Caco-2 (cell line): Measurements from ENCODE around the gene MMADHC. TPM values are rescaled to one million over a fixed set of nuclear protein-coding genes. Genes with fewer than 3 reads are reported as not detected.

ENCODE experiments used
- BruUV-seq: library from RNA; stranded (reverse); fragments of 400-500 nt; replicated peaks from 2 replicates; lab custom pipeline; 2021; lab: Mats Ljungman, UMichigan
- CTCF ChIA-PET: fragments of 300-600 bp; sonication (Branson Sonifier 250); formaldehyde crosslinking; loops from one replicate; lab custom pipeline; 2022; ENCODE audit warnings: antibody characterized with exemption; lab: Charles Lee
- POLR2A ChIA-PET: fragments of 300-600 bp; sonication (Branson Sonifier 250); formaldehyde crosslinking; loops from one replicate; lab custom pipeline; 2022; ENCODE audit warnings: antibody characterized with exemption; lab: Charles Lee
- DNase-seq, 2 experiments: peaks; one replicate each; pipeline versions ENCODE4 v3.0.0 to v3.0.0-alpha.2; 2020 to 2022
- H3K27me3 ChIP-seq: replicated peaks from 2 replicates; pipeline ENCODE4 v1.6.0; 2011; ENCODE audit warnings: low read length; ENCODE audit not compliant: control insufficient read depth, insufficient read depth
- H3K36me3 ChIP-seq: 2 replicates; pipeline ENCODE4 v1.5.1; 2011; ENCODE audit warnings: low read length; ENCODE audit not compliant: control insufficient read depth, insufficient read depth
- H3K4me1 ChIP-seq: fragments of 250-450 bp; sonication (Bioruptor Pico); 2 replicates; pipeline ENCODE4 v1.5.1; 2020; ENCODE audit warnings: mild to moderate bottlenecking
- H3K4me3 ChIP-seq: 2 replicates; pipeline ENCODE4 v1.5.1; 2011; ENCODE audit warnings: low read depth, mild to moderate bottlenecking, control low read depth, low read length
- H3K9me3 ChIP-seq: fragments of 250-450 bp; sonication (Bioruptor Pico); 2 replicates; pipeline ENCODE4 v1.5.1; 2020; ENCODE audit warnings: mild to moderate bottlenecking, moderate library complexity
- H3K27ac Mint-ChIP-seq: one replicate; pipeline ENCODE4 v1.8.0; 2022; ENCODE audit warnings: mixed read lengths; ENCODE audit not compliant: unreplicated experiment
- H3K27me3 Mint-ChIP-seq: one replicate; pipeline ENCODE4 v1.8.0; 2022; ENCODE audit warnings: mixed read lengths; ENCODE audit not compliant: insufficient read depth, unreplicated experiment
- H3K36me3 Mint-ChIP-seq: one replicate; pipeline ENCODE4 v1.8.0; 2022; ENCODE audit warnings: mild to moderate bottlenecking, mixed read lengths; ENCODE audit not compliant: insufficient read depth, unreplicated experiment
- H3K4me1 Mint-ChIP-seq: one replicate; pipeline ENCODE4 v1.8.0; 2022; ENCODE audit warnings: low read depth, mixed read lengths; ENCODE audit not compliant: unreplicated experiment
- H3K4me3 Mint-ChIP-seq: one replicate; pipeline ENCODE4 v1.8.0; 2022; ENCODE audit warnings: mild to moderate bottlenecking, moderate library complexity, mixed read lengths; ENCODE audit not compliant: unreplicated experiment
- H3K9me3 Mint-ChIP-seq: one replicate; pipeline ENCODE4 v1.8.0; 2022; ENCODE audit warnings: mixed read lengths; ENCODE audit not compliant: unreplicated experiment
- CTCF ChIP-seq, 2 experiments: fragments of 200-600 bp in 1 of 2; IDR thresholded peaks; 1 replicate in 1 of 2; 2 replicates in 1 of 2; pipeline versions ENCODE4 v1.5.1 to v1.8.0; 2011 to 2022; ENCODE audit warnings: antibody characterized with exemption in 1 of 2, control low read depth in 1 of 2, inconsistent platforms in 1 of 2, low read depth in 1 of 2, low read length in 1 of 2, mild to moderate bottlenecking in 1 of 2, moderate library complexity in 1 of 2; ENCODE audit not compliant: insufficient read depth in 1 of 2, severe bottlenecking in 1 of 2, unreplicated experiment in 1 of 2
- intact Hi-C: fragments of 100-400 bp; cut with micrococcal nuclease; formaldehyde crosslinking; loops from one replicate; pipeline ENCODE4 v1.10.0; 2022; ENCODE audit not compliant: unreplicated experiment
- total RNA-seq: library from RNA; stranded (reverse); gene quantifications from 2 replicates; pipeline ENCODE4 v1.2.3, GENCODE V29; 2022

Gene MMADHC
- total RNA-seq, 1 experiment from 2014 or later = 132 TPM

- no peaks in the 10 kb centered on the region for H3K9me3 ChIP-seq
- POLR2A ChIA-PET = no interaction called here
- intact Hi-C loops = no loop called here
Measured at GRCh38 chr2:149629026-149629425, 41.5 kb upstream of the MMADHC start.

GRCh38 chr2:149627111-149627801 lies 39.7 kb upstream of the MMADHC start:
- H3K4me1 Mint-ChIP-seq = peaks cover 13% of the 10 kb centered on the region
- intact Hi-C loops = no loop called here
- no peak overlapping the region for H3K4me3 ChIP-seq
- no peaks in the 10 kb centered on the region for H3K9me3 ChIP-seq
- H3K4me1 ChIP-seq = peaks cover 16% of the 10 kb centered on the region
- TF ChIP-seq CTCF (IDR thresholded peaks at IDR 0.05; ENCODE audit: insufficient read depth in 1 of 2, low read depth in 1 of 2, low read length in 1 of 2, severe bottlenecking in 1 of 2, unreplicated experiment in 1 of 2) = no peak
- BruUV-seq = no TSS peak
- no peaks in the 10 kb centered on the region for H3K36me3 Mint-ChIP-seq
- no peaks in the 10 kb centered on the region for H3K27me3 ChIP-seq
- H3K27ac Mint-ChIP-seq = no peak overlapping the region
- no peaks in the 10 kb centered on the region for H3K27me3 Mint-ChIP-seq
- no peaks in the 10 kb centered on the region for H3K9me3 Mint-ChIP-seq
- H3K4me3 Mint-ChIP-seq = no peak overlapping the region
- ChIA-PET POLR2A (no interaction called here), CTCF (no interaction called here)
- no peaks in the 10 kb centered on the region for H3K36me3 ChIP-seq
- no peak for DNase-seq

More at GRCh38 chr2:149629026-149629425, 41.5 kb upstream of the MMADHC start:
- no peak for DNase-seq
- H3K4me3 Mint-ChIP-seq = no peak overlapping the region
- H3K36me3 Mint-ChIP-seq = no peaks in the 10 kb centered on the region
- H3K9me3 Mint-ChIP-seq = no peaks in the 10 kb centered on the region
- TF ChIP-seq CTCF (IDR thresholded peaks at IDR 0.05; ENCODE audit: insufficient read depth in 1 of 2, low read depth in 1 of 2, low read length in 1 of 2, severe bottlenecking in 1 of 2, unreplicated experiment in 1 of 2) = no peak
- H3K4me1 ChIP-seq = peaks cover 12% of the 10 kb centered on the region
- no peaks in the 10 kb centered on the region for H3K27me3 Mint-ChIP-seq
- H3K4me1 Mint-ChIP-seq = peaks cover 11% of the 10 kb centered on the region
- CTCF ChIA-PET = no interaction called here
- H3K27ac Mint-ChIP-seq = no peak overlapping the region
- no peaks in the 10 kb centered on the region for H3K36me3 ChIP-seq
- H3K4me3 ChIP-seq = no peak overlapping the region
- BruUV-seq = no TSS peak
- no peaks in the 10 kb centered on the region for H3K27me3 ChIP-seq

GRCh38 chr2:149625671-149626070 lies 38.1 kb upstream of the MMADHC start:
- Histone ChIP-seq H3K36me3 (no peaks in the 10 kb centered on the region), H3K4me3 (no peak overlapping the region), H3K4me1 (peaks cover 16% of the 10 kb centered on the region), H3K27me3 (no peaks in the 10 kb centered on the region), H3K9me3 (no peaks in the 10 kb centered on the region)
- POLR2A ChIA-PET = no interaction called here
- CTCF ChIA-PET = no interaction called here
- no peak for TF ChIP-seq CTCF (IDR thresholded peaks at IDR 0.05; ENCODE audit: insufficient read depth in 1 of 2, low read depth in 1 of 2, low read length in 1 of 2, severe bottlenecking in 1 of 2, unreplicated experiment in 1 of 2)
- Mint-ChIP-seq H3K27me3 (no peaks in the 10 kb centered on the region), H3K9me3 (no peaks in the 10 kb centered on the region), H3K27ac (no peak overlapping the region), H3K4me1 (peaks cover 13% of the 10 kb centered on the region), H3K4me3 (no peak overlapping the region), H3K36me3 (no peaks in the 10 kb centered on the region)
- no peak for DNase-seq
- no TSS peak for BruUV-seq
- intact Hi-C loops = no loop called here
